ENCODE results near the gene DYNLT5.
A peak's percentile ranks its signal among the peaks of the same experiment; 100 is the strongest.
"Not testable (repeated sequence)": the region's sequence is repeated elsewhere in the genome, so short reads cannot be mapped to it uniquely, and the experiment has no call there.

Gene DYNLT5

DNA sequence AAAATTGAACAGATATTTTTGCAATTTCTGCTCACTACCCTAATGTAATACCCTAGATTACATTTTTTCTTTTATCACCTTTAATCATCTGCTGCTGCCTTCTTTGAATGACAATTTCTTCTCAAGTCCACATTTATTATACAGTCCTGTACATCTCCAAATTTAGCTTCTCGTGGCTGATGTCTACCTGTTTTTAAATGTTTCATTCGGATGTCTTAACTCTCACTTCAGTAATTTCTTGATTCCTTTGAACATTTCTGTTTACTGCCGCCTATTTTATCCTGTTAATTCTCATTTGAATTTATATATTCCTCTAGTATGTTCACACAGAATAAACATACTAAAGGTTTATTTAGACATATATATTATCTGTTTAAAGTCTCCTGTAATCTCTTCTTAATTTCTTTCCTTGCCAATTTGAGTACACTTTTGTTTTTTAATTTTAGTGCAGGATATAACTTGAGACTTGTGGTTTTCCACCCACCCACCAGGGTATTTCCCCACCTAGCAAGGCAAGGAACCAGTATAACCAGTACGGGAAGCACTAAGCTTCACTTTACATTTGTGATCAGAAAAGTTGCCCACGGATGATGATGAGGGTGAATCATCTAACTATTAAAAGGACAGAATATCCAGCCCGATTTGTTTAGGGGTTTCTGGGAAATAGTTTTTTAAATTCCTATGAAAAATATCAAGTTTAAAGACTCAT lies 36.1 kb downstream of the DYNLT5 start:
- no peak for DNase-seq (ENCODE audit: low read depth)

DNA sequence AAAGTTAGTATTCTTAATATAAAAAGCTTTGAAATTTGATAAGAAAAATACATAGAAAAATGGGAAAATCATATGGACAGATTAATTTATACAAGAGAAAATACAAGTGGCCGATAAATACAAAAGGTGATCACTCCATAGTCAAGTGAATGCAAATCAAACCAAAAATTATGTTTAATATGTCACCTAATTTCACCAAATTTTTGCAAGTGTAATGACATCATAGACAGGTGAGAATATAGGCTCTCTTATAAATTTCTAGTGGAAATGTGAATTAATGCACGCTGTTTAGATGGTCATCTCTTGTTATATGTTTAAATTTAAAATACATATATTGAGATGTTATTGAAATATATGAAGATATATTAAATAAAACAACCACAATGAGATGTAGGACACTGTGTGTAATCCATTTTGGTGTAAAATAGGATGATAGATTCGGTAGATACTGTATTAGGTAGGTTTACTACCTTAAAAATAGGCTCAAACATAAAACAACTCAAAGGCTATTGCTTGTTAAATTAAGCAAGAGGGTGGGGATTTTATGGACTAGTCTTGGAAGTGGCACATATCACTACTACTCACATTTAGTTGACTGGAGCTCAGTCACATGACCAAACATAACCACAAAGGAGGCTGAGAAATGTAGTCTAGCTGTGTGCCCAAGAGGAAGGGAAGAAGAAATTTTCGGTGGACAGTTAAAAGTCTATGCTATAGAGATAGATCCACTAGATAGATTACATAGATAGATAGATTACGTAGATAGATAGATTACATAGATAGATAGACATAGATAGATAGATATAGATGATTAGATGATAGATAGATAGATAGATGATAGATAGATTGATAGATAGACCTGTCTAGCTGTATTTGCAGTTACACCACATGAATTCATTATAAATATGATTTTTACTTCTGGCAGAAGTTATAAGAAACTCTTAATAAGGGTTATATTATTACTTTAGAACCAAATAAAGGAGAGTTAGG lies 39.7 kb downstream of the DYNLT5 start:
- DNase-seq (ENCODE audit: low read depth), result no peak

DNA sequence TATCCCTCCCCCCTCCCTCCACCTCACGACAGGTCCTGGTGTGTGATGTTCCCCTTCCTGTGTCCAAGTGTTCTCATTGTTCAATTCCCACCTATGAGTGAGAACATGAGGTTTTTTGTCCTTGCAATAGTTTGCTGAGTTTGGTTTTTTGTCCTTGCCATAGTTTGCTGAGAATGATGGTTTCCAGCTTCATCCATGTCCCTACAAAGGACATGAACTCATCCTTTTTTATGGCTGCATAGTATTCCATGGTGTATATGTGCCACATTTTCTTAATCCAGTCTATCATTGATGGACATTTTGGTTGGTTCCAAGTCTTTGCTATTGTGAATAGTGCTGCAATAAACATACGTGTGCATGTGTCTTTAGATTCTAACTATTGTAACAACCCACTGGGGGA lies 43.6 kb downstream of the DYNLT5 start:
- not testable (repeated sequence) for DNase-seq (ENCODE audit: low read depth)

DNA sequence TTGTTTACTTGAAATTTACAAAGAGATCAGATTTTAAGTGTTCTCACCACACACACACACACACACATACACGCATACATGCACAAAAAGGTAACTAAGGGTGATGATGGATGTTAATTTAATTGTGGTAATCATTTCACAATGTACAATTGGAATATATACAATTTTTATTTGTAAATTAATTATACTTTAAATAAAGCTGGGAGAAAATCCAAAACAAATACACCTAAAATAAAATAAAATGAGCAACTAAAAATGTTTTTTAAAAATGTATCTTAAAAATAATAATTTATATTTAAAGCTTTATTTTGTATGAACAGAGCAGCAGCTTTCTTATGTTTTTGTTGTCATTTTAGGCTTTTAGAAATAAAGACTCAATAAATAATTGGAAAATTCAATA lies 57.0 kb downstream of the DYNLT5 start:
- no peak for DNase-seq (ENCODE audit: low read depth)

DNA sequence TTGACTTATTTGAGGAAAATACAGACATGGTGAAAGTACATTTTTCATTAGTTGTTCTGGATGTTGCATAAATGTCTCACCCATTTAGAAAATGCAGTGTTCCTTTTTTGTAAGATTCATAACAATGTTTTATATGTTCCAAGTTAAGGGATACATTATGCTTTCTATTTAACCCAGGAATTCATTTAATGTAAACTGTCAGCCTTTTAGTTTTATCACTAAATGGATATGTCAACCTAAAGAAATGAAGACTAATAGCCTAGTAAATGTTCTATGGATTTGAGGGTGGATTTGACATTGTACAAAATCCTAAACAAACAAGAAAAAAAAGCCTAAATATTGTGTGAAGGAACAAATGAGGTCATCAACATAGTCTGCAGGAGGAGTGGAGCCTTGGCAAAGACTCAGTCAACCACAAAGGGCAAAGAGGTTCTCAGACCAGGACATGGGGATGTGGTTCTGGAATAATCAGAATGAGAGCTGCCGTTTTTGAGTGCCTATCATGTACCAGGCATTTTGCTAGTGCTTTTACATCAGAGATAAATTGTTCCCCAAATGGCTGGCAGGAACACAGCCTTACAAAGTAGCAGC lies 57.6 kb downstream of the DYNLT5 start:
- DNase-seq (ENCODE audit: low read depth), result peak; percentile 8

DNA sequence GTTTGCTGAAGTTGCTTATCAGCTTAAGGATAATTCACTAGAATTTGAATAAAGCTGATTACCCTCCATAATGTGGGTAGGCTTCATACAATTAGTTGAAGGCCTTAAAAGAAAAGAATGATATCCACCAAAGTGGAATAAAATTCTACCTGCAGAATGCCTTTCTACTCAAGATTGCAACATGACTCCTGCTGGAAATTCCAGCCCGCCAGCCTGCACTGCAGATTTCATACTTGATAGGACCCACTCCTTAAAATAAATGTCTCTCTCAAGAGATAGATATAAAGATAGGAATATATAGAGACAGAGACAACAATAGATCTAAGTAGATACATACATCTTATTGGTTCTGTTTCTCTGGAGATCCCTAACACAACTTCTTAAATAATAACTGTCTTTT lies 72.5 kb downstream of the DYNLT5 start:
- DNase-seq (ENCODE audit: low read depth), result no peak
